ENCODE measurements around the gene LRRC7.
A peak's percentile ranks its signal among the peaks of the same experiment; 100 is the strongest.

Gene LRRC7

DNA sequence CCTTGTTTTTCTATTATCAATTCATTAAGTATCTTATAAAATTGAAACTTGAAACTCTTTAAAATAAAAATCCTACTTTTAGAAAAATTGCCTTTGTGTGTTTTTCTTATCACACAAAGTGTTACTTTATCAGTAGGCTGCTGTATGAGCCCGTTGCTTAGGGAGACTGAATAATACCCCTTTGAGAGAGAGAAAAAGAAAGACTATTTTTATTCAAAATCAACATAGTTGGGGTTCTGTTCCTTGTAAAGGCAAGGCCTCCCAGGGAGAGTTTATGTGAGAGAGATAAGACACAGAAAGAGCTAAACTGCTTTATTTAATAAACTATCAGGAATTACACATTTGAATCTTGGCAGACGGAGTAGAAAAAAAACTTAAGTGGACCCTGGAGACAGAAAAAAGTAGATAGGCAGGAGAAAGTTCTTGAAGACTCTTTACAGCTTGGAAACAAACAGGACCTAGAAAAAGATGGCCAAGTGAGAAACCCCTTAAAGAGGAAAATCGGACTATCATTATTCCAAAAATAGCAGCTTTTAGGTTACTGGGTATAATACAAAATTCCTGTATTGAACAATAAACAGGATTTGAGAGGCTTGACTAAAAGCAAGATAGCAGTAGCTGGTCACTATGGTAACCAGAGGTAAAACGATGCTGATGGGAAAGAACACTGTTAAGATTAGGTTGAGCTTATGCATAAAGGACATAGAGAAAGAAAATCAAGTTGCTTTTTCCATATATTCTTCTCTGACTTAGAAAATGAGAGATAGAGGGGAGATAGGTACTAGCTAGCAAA lies 170.9 kb downstream of the LRRC7 start:
- DNase-seq (ENCODE audit: low read depth), result no peak
- in situ Hi-C loops (cut with HindIII; ENCODE audit: low sequenced_read_pairs), result no loop called here
- H3K4me3 ChIP-seq (ENCODE audit: low read depth, low read length), result no peak overlapping the region
- TF ChIP-seq, protein P1, sequence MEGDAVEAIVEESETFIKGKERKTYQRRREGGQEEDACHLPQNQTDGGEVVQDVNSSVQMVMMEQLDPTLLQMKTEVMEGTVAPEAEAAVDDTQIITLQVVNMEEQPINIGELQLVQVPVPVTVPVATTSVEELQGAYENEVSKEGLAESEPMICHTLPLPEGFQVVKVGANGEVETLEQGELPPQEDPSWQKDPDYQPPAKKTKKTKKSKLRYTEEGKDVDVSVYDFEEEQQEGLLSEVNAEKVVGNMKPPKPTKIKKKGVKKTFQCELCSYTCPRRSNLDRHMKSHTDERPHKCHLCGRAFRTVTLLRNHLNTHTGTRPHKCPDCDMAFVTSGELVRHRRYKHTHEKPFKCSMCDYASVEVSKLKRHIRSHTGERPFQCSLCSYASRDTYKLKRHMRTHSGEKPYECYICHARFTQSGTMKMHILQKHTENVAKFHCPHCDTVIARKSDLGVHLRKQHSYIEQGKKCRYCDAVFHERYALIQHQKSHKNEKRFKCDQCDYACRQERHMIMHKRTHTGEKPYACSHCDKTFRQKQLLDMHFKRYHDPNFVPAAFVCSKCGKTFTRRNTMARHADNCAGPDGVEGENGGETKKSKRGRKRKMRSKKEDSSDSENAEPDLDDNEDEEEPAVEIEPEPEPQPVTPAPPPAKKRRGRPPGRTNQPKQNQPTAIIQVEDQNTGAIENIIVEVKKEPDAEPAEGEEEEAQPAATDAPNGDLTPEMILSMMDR (IDR thresholded peaks at IDR 0.05; ENCODE audit: low read depth, low read length, missing control alignments), result no peak

GRCh38 chr1:69739251-69739605 lies 171.5 kb downstream of the LRRC7 start:
- in situ Hi-C loops (cut with HindIII; ENCODE audit: low sequenced_read_pairs), result no loop called here
- H3K4me3 ChIP-seq (ENCODE audit: low read depth, low read length), result no peak overlapping the region
- DNase-seq (ENCODE audit: low read depth), result peak; percentile 55
- TF ChIP-seq, protein P1 (IDR thresholded peaks at IDR 0.05; ENCODE audit: low read depth, low read length, missing control alignments), result no peak

GRCh38 chr1:69743146-69743545 lies 175.4 kb downstream of the LRRC7 start:
- H3K4me3 ChIP-seq (ENCODE audit: low read depth, low read length), result no peak overlapping the region
- TF ChIP-seq, protein P1 (IDR thresholded peaks at IDR 0.05; ENCODE audit: low read depth, low read length, missing control alignments), result no peak
- DNase-seq (ENCODE audit: low read depth), result no peak
- in situ Hi-C loops (cut with HindIII; ENCODE audit: low sequenced_read_pairs), result no loop called here

GRCh38 chr1:69744381-69744780 lies 176.7 kb downstream of the LRRC7 start:
- H3K4me3 ChIP-seq (ENCODE audit: low read depth, low read length), result no peak overlapping the region
- DNase-seq (ENCODE audit: low read depth), result no peak
- in situ Hi-C loops (cut with HindIII; ENCODE audit: low sequenced_read_pairs), result no loop called here
- TF ChIP-seq, protein P1 (IDR thresholded peaks at IDR 0.05; ENCODE audit: low read depth, low read length, missing control alignments), result no peak

GRCh38 chr1:69747207-69747606 lies 179.5 kb downstream of the LRRC7 start:
- DNase-seq (ENCODE audit: low read depth), result no peak
- TF ChIP-seq, protein P1 (IDR thresholded peaks at IDR 0.05; ENCODE audit: low read depth, low read length, missing control alignments), result no peak
- in situ Hi-C loops (cut with HindIII; ENCODE audit: low sequenced_read_pairs), result no loop called here
- H3K4me3 ChIP-seq (ENCODE audit: low read depth, low read length), result no peak overlapping the region

- in situ Hi-C loops (cut with HindIII; ENCODE audit: low sequenced_read_pairs), result no loop called here
- no peak for DNase-seq (ENCODE audit: low read depth)
- H3K4me3 ChIP-seq (ENCODE audit: low read depth, low read length), result no peak overlapping the region
- TF ChIP-seq, protein P1 (IDR thresholded peaks at IDR 0.05; ENCODE audit: low read depth, low read length, missing control alignments), result no peak
These were observed 182.9 kb downstream of the LRRC7 start for GRCh38 chr1:69750638-69751037.

All from astrocyte of the cerebellum (primary cell).